ENCODE measurements around the gene TRAF7.
"Not testable (repeated sequence)": the region's sequence is repeated elsewhere in the genome, so short reads cannot be mapped to it uniquely, and the experiment has no call there.

Gene TRAF7

GRCh38 chr16:2155091-2155950 is at the start of gene TRAF7:
Gene TRAF7, plus strand, starts transcription at chr16:2155782. Its CDS starts 8,139 bp downstream, at chr16:2163921.
- no peaks in the 10 kb centered on the region for H3K27me3 Mint-ChIP-seq
- H3K27ac Mint-ChIP-seq, result peak within 1 kb of the TSS; percentile 97
- H3K9me3 Mint-ChIP-seq, result no peaks in the 10 kb centered on the region
- peak within 1 kb of the TSS; percentile 95 for H3K4me3 Mint-ChIP-seq
- peaks cover 43% of the 10 kb centered on the region for H3K36me3 Mint-ChIP-seq (ENCODE audit: low read depth)
- peaks cover 65% of the 10 kb centered on the region for H3K4me1 Mint-ChIP-seq (ENCODE audit: low read depth)

GRCh38 chr16:2106211-2106610 is 49.4 kb upstream of the TRAF7 start:
- not testable (repeated sequence) for H3K4me3 Mint-ChIP-seq; H3K9me3 Mint-ChIP-seq; H3K27ac Mint-ChIP-seq; H3K4me1 Mint-ChIP-seq (ENCODE audit: low read depth); H3K27me3 Mint-ChIP-seq; H3K36me3 Mint-ChIP-seq (ENCODE audit: low read depth)

- not testable (repeated sequence) for H3K4me3 Mint-ChIP-seq, H3K27me3 Mint-ChIP-seq
Measured at GRCh38 chr16:2107121-2107790, 48.3 kb upstream of the TRAF7 start.

GRCh38 chr16:2107791-2108125 is 47.8 kb upstream of the TRAF7 start:
- not testable (repeated sequence) for H3K27me3 Mint-ChIP-seq; H3K9me3 Mint-ChIP-seq; H3K27ac Mint-ChIP-seq; H3K4me3 Mint-ChIP-seq; H3K4me1 Mint-ChIP-seq (ENCODE audit: low read depth); H3K36me3 Mint-ChIP-seq (ENCODE audit: low read depth)

More at GRCh38 chr16:2107121-2107790, 48.3 kb upstream of the TRAF7 start:
- not testable (repeated sequence) for H3K27ac Mint-ChIP-seq; H3K9me3 Mint-ChIP-seq; H3K36me3 Mint-ChIP-seq (ENCODE audit: low read depth); H3K4me1 Mint-ChIP-seq (ENCODE audit: low read depth)

- not testable (repeated sequence) for H3K27me3 Mint-ChIP-seq; H3K4me3 Mint-ChIP-seq; H3K4me1 Mint-ChIP-seq (ENCODE audit: low read depth); H3K36me3 Mint-ChIP-seq (ENCODE audit: low read depth); H3K27ac Mint-ChIP-seq; H3K9me3 Mint-ChIP-seq
Measured at GRCh38 chr16:2108446-2109270, 46.9 kb upstream of the TRAF7 start.

GRCh38 chr16:2109271-2109580 is 46.4 kb upstream of the TRAF7 start:
- not testable (repeated sequence) for H3K27ac Mint-ChIP-seq; H3K4me3 Mint-ChIP-seq; H3K36me3 Mint-ChIP-seq (ENCODE audit: low read depth); H3K9me3 Mint-ChIP-seq; H3K4me1 Mint-ChIP-seq (ENCODE audit: low read depth); H3K27me3 Mint-ChIP-seq

- not testable (repeated sequence) for H3K36me3 Mint-ChIP-seq (ENCODE audit: low read depth); H3K4me3 Mint-ChIP-seq; H3K27ac Mint-ChIP-seq; H3K4me1 Mint-ChIP-seq (ENCODE audit: low read depth); H3K27me3 Mint-ChIP-seq; H3K9me3 Mint-ChIP-seq
Measured at GRCh38 chr16:2109872-2110271, 45.7 kb upstream of the TRAF7 start.

- not testable (repeated sequence) for H3K27me3 Mint-ChIP-seq; H3K36me3 Mint-ChIP-seq (ENCODE audit: low read depth); H3K9me3 Mint-ChIP-seq; H3K4me1 Mint-ChIP-seq (ENCODE audit: low read depth); H3K4me3 Mint-ChIP-seq; H3K27ac Mint-ChIP-seq
Measured at GRCh38 chr16:2110332-2111008, 45.1 kb upstream of the TRAF7 start.

GRCh38 chr16:2111009-2111353 is 44.6 kb upstream of the TRAF7 start:
- H3K27me3 Mint-ChIP-seq; H3K36me3 Mint-ChIP-seq (ENCODE audit: low read depth); H3K4me3 Mint-ChIP-seq; H3K27ac Mint-ChIP-seq; H3K4me1 Mint-ChIP-seq (ENCODE audit: low read depth); H3K9me3 Mint-ChIP-seq: not testable (repeated sequence)

- not testable (repeated sequence) for H3K36me3 Mint-ChIP-seq (ENCODE audit: low read depth); H3K27me3 Mint-ChIP-seq; H3K4me3 Mint-ChIP-seq; H3K9me3 Mint-ChIP-seq; H3K4me1 Mint-ChIP-seq (ENCODE audit: low read depth); H3K27ac Mint-ChIP-seq
Measured at GRCh38 chr16:2111412-2112335, 43.9 kb upstream of the TRAF7 start.

- H3K4me3 Mint-ChIP-seq; H3K36me3 Mint-ChIP-seq (ENCODE audit: low read depth); H3K27me3 Mint-ChIP-seq; H3K4me1 Mint-ChIP-seq (ENCODE audit: low read depth); H3K9me3 Mint-ChIP-seq; H3K27ac Mint-ChIP-seq: not testable (repeated sequence)
Measured at GRCh38 chr16:2112539-2113106, 43.0 kb upstream of the TRAF7 start.

GRCh38 chr16:2114225-2114624 is 41.4 kb upstream of the TRAF7 start:
- not testable (repeated sequence) for H3K27ac Mint-ChIP-seq; H3K4me1 Mint-ChIP-seq (ENCODE audit: low read depth); H3K4me3 Mint-ChIP-seq; H3K27me3 Mint-ChIP-seq; H3K36me3 Mint-ChIP-seq (ENCODE audit: low read depth); H3K9me3 Mint-ChIP-seq

- not testable (repeated sequence) for H3K36me3 Mint-ChIP-seq (ENCODE audit: low read depth); H3K9me3 Mint-ChIP-seq; H3K27ac Mint-ChIP-seq; H3K4me3 Mint-ChIP-seq; H3K4me1 Mint-ChIP-seq (ENCODE audit: low read depth); H3K27me3 Mint-ChIP-seq
Measured at GRCh38 chr16:2114885-2115590, 40.5 kb upstream of the TRAF7 start.

GRCh38 chr16:2115591-2115973 is 40.0 kb upstream of the TRAF7 start:
- Mint-ChIP-seq H3K4me3 (no peak overlapping the region), H3K27me3 (no peaks in the 10 kb centered on the region), H3K4me1 (ENCODE audit: low read depth) (no peaks in the 10 kb centered on the region), H3K27ac (no peak overlapping the region), H3K36me3 (ENCODE audit: low read depth) (no peaks in the 10 kb centered on the region), H3K9me3 (no peaks in the 10 kb centered on the region)

All from stimulated activated naive CD8-positive, alpha-beta T cell treated with anti-CD3 and anti-CD28 coated beads, Interleukin-15, Interleukin-2, amounts not matched to agents 100 ng/mL and 50 ng/mL, for 24 hours (primary cell).